Mesendoderm (in vitro differentiated cells): ENCODE data around the gene BAZ2B. TPM values are rescaled to one million over a fixed set of nuclear protein-coding genes. Genes with fewer than 3 reads are reported as not detected.

Source experiments
- DNase-seq: peaks from one replicate; pipeline ENCODE4 v3.0.0; 2013
- H2AK5ac ChIP-seq: 2 replicates; pipeline ENCODE4 v1.6.1; 2013; ENCODE audit warnings: low read length, inconsistent platforms
- H2BK120ac ChIP-seq: 2 replicates; pipeline ENCODE4 v1.6.1; 2013; ENCODE audit warnings: low read depth, mild to moderate bottlenecking, low read length, moderate library complexity, mixed read lengths
- H2BK15ac ChIP-seq: replicated peaks from 2 replicates; pipeline ENCODE4 v1.6.1; 2013; ENCODE audit warnings: low read depth, mild to moderate bottlenecking, moderate library complexity
- H2BK5ac ChIP-seq: 2 replicates; pipeline ENCODE4 v1.6.1; 2013; ENCODE audit warnings: low read length, inconsistent platforms
- H3K18ac ChIP-seq: 2 replicates; pipeline ENCODE4 v1.6.1; 2013; ENCODE audit warnings: mild to moderate bottlenecking, low read length, mixed read lengths
- H3K23ac ChIP-seq: one replicate; pipeline ENCODE4 v1.6.1; 2013; ENCODE audit warnings: low read length
- H3K27ac ChIP-seq: 2 replicates; pipeline ENCODE4 v1.5.1; 2013; ENCODE audit warnings: low read depth, mild to moderate bottlenecking, inconsistent platforms, low read length, moderate library complexity
- H3K27me3 ChIP-seq: 2 replicates; pipeline ENCODE4 v1.6.1; 2013; ENCODE audit warnings: low read length, control low read depth, mild to moderate bottlenecking, inconsistent platforms; ENCODE audit not compliant: insufficient read depth, poor library complexity
- H3K36me3 ChIP-seq: 2 replicates; pipeline ENCODE4 v1.6.1; 2013; ENCODE audit warnings: low read length, inconsistent platforms; ENCODE audit not compliant: control insufficient read depth, insufficient read depth
- H3K4ac ChIP-seq: one replicate; pipeline ENCODE4 v1.6.1; 2013; ENCODE audit warnings: low read depth, mild to moderate bottlenecking, low read length, moderate library complexity
- H3K4me1 ChIP-seq: 2 replicates; pipeline ENCODE4 v1.6.1; 2013; ENCODE audit warnings: low read depth, low read length, inconsistent platforms; ENCODE audit not compliant: control insufficient read depth
- H3K4me2 ChIP-seq: 2 replicates; pipeline ENCODE4 v1.6.1; 2013; ENCODE audit warnings: low read length
- H3K4me3 ChIP-seq: 2 replicates; pipeline ENCODE4 v1.5.1; 2013; ENCODE audit warnings: mild to moderate bottlenecking, low read length
- H3K56ac ChIP-seq: one replicate; pipeline ENCODE4 v1.6.1; 2013; ENCODE audit warnings: low read length
- H3K79me1 ChIP-seq: 2 replicates; pipeline ENCODE4 v1.6.1; 2013; ENCODE audit warnings: low read length, inconsistent platforms
- H3K79me2 ChIP-seq: 2 replicates; pipeline ENCODE4 v1.6.1; 2013; ENCODE audit warnings: mild to moderate bottlenecking, low read length; ENCODE audit not compliant: control insufficient read depth, insufficient read depth
- H3K9ac ChIP-seq: 2 replicates; pipeline ENCODE4 v1.6.1; 2013; ENCODE audit warnings: low read length, inconsistent platforms
- H4K5ac ChIP-seq: one replicate; pipeline ENCODE4 v1.6.1; 2013; ENCODE audit warnings: low read length
- H4K8ac ChIP-seq: one replicate; pipeline ENCODE4 v1.6.1; 2013; ENCODE audit warnings: low read depth, mild to moderate bottlenecking, control low read depth, low read length, moderate library complexity
- WGBS: extraction: QIAGEN DNeasy Blood & Tissue Kit; methylation state at CpG from one replicate; pipeline ENCODE4 v1.1.7; 2013; ENCODE audit warnings: low lambda C conversion rate, missing lambda C conversion rate; ENCODE audit not compliant: insufficient coverage; ENCODE audit errors: extremely low coverage; 5-methylcytosine and 5-hydroxymethylcytosine counted together
- polyA plus RNA-seq, 2 experiments: library from polyadenylated mRNA; stranded (reverse); fragments of 200-250 nt; gene quantifications; one replicate each; pipeline ENCODE4 v1.2.3, GENCODE V29; 2013

The BAZ2B gene, protein sequence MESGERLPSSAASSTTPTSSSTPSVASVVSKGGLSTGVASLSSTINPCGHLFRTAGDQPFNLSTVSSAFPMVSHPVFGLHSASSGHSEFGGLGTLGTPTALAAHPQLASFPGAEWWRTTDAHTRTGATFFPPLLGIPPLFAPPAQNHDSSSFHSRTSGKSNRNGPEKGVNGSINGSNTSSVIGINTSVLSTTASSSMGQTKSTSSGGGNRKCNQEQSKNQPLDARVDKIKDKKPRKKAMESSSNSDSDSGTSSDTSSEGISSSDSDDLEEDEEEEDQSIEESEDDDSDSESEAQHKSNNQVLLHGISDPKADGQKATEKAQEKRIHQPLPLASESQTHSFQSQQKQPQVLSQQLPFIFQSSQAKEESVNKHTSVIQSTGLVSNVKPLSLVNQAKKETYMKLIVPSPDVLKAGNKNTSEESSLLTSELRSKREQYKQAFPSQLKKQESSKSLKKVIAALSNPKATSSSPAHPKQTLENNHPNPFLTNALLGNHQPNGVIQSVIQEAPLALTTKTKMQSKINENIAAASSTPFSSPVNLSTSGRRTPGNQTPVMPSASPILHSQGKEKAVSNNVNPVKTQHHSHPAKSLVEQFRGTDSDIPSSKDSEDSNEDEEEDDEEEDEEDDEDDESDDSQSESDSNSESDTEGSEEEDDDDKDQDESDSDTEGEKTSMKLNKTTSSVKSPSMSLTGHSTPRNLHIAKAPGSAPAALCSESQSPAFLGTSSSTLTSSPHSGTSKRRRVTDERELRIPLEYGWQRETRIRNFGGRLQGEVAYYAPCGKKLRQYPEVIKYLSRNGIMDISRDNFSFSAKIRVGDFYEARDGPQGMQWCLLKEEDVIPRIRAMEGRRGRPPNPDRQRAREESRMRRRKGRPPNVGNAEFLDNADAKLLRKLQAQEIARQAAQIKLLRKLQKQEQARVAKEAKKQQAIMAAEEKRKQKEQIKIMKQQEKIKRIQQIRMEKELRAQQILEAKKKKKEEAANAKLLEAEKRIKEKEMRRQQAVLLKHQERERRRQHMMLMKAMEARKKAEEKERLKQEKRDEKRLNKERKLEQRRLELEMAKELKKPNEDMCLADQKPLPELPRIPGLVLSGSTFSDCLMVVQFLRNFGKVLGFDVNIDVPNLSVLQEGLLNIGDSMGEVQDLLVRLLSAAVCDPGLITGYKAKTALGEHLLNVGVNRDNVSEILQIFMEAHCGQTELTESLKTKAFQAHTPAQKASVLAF (N-terminal part only)
- polyA plus RNA-seq (2013, experiment 1 of 2): 8.0 TPM
- polyA plus RNA-seq (2013, experiment 2 of 2): 7.7 TPM

DNA sequence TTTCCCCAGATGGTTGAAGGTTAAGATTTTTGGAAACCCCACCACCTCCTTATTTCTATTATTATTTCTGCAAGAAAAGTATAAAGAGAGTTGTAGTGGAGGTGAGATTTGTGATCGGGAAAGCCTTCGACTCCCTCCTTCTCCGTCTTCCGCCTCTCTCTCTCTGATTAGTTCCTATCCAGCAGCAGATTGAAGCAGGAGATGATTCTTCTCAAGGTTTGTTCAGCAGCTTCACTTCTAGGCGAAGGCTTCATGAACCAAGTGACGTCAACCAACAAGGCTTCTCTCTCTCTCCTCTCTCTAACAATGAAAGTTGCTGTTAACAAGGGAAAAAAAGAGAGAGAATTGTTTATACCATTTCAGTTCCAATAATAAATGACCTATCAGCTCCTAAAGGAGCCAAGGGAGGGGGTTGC is at the start of gene BAZ2B:
Gene BAZ2B (minus strand): TSS at position 263 of the 416 bp plus-strand sequence. CDS start 137,829 bp downstream, outside the sequence.
- no peaks in the 10 kb centered on the region for H3K36me3 ChIP-seq
- peak within 1 kb of the TSS; percentile 81 for H3K9ac ChIP-seq
- peak within 1 kb of the TSS; percentile 97 for H3K18ac ChIP-seq
- H3K56ac ChIP-seq: peak within 1 kb of the TSS; percentile 99
- H3K4me1 ChIP-seq: no peaks in the 10 kb centered on the region
- peak within 1 kb of the TSS; percentile 85 for H3K4me3 ChIP-seq
- no peak within 1 kb of the TSS for H2AK5ac ChIP-seq
- peak within 1 kb of the TSS; percentile 98 for H3K27ac ChIP-seq
- no peaks in the 10 kb centered on the region for H3K79me1 ChIP-seq
- H3K27me3 ChIP-seq: no peaks in the 10 kb centered on the region
- DNase-seq: peak; percentile 91
- H2BK5ac ChIP-seq: peak within 1 kb of the TSS; percentile 69
- peak within 1 kb of the TSS; percentile 52 for H3K4me2 ChIP-seq
- peak within 1 kb of the TSS; percentile 88 for H2BK120ac ChIP-seq
- no peak within 1 kb of the TSS for H4K5ac ChIP-seq
- no peak within 1 kb of the TSS for H2BK15ac ChIP-seq
- peak within 1 kb of the TSS; percentile 83 for H4K8ac ChIP-seq
- H3K4ac ChIP-seq: peak within 1 kb of the TSS; percentile 83
- WGBS: no CpG with 5 or more reads among the region's 6 CpGs
- peaks cover 3% of the 10 kb centered on the region for H3K79me2 ChIP-seq
- H3K23ac ChIP-seq: peak within 1 kb of the TSS; percentile 82

GRCh38 chr2:159661286-159661685 is 44.9 kb upstream of the BAZ2B start:
- Histone ChIP-seq H2AK5ac (no peak overlapping the region), H3K9ac (no peak overlapping the region), H4K8ac (no peak overlapping the region), H3K23ac (no peak overlapping the region), H3K79me2 (no peaks in the 10 kb centered on the region), H4K5ac (no peak overlapping the region), H3K4me3 (no peak overlapping the region), H2BK120ac (no peak overlapping the region), H2BK15ac (no peak overlapping the region), H3K79me1 (no peaks in the 10 kb centered on the region), H3K27me3 (no peaks in the 10 kb centered on the region), H3K4me1 (no peaks in the 10 kb centered on the region), H3K18ac (no peak overlapping the region), H3K4ac (no peak overlapping the region), H3K56ac (no peak overlapping the region), H2BK5ac (no peak overlapping the region), H3K27ac (no peak overlapping the region), H3K4me2 (no peak overlapping the region), H3K36me3 (no peaks in the 10 kb centered on the region)
- no peak for DNase-seq

DNA sequence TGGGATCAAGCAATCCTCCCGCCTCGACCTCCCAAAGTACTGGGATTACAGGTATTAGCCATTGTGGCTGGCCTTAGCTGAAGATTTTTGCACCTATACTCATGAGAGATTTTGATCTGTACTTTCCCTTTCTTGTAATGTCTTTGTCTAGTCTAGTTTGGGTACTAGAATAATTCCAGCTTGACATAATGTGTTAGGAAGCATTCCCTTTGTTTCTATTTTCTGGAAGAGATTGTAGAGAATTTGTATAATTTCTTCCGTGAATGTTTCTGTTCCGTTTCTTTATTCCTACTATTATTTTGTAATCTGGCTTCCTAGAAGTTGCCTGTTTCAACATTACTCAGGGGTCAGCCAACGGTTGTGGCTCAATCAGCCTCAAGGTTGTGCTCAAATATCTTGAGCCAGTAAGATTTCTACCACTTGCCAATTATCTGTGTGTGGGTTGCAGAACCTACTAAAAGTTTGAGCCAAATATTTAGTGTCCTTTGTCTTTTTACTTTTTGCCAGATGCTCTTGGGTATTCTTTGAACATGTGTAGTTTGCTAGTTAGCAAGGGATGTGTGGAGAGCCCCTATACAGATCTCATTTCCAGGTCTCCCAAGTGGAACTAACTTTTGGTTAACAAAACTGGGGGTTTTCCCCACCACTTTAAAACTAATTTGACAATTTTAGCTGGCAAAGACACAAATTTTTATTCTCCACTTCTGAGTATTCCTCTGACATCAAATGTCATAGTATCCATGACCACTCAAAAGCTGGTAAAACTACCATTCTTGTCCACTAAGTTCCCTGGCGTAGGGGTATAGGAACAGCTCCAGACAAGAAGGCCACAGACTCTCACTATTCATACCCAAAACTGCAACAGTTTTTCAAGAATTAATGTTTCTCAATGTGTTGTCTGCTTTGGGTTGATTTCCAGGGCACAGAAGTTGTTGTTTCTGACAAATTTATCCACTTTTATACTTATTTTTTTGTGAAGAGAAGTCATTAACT is 42.8 kb upstream of the BAZ2B start:
- no peak overlapping the region for H2AK5ac ChIP-seq
- no peak overlapping the region for H3K23ac ChIP-seq
- no peak overlapping the region for H4K5ac ChIP-seq
- H3K4ac ChIP-seq: no peak overlapping the region
- DNase-seq: no peak
- H3K56ac ChIP-seq: no peak overlapping the region
- H3K79me2 ChIP-seq: no peaks in the 10 kb centered on the region
- H3K18ac ChIP-seq: no peak overlapping the region
- H3K27me3 ChIP-seq: no peaks in the 10 kb centered on the region
- H3K27ac ChIP-seq: no peak overlapping the region
- H3K79me1 ChIP-seq: no peaks in the 10 kb centered on the region
- H2BK15ac ChIP-seq: no peak overlapping the region
- WGBS: no CpG with 5 or more reads among the region's 6 CpGs
- H2BK5ac ChIP-seq: no peak overlapping the region
- H4K8ac ChIP-seq: no peak overlapping the region
- H3K4me3 ChIP-seq: no peak overlapping the region
- H3K9ac ChIP-seq: no peak overlapping the region
- no peak overlapping the region for H2BK120ac ChIP-seq
- no peaks in the 10 kb centered on the region for H3K4me1 ChIP-seq
- H3K36me3 ChIP-seq: no peaks in the 10 kb centered on the region
- H3K4me2 ChIP-seq: no peak overlapping the region

- Histone ChIP-seq H2BK5ac (no peak overlapping the region), H2AK5ac (no peak overlapping the region), H3K36me3 (no peaks in the 10 kb centered on the region), H2BK120ac (no peak overlapping the region), H3K4ac (no peak overlapping the region), H4K8ac (no peak overlapping the region), H3K18ac (no peak overlapping the region), H3K4me1 (no peaks in the 10 kb centered on the region), H3K4me3 (no peak overlapping the region), H3K56ac (no peak overlapping the region), H4K5ac (no peak overlapping the region), H3K27ac (no peak overlapping the region), H3K9ac (no peak overlapping the region), H2BK15ac (no peak overlapping the region), H3K79me1 (no peaks in the 10 kb centered on the region), H3K79me2 (no peaks in the 10 kb centered on the region), H3K4me2 (no peak overlapping the region), H3K23ac (no peak overlapping the region), H3K27me3 (no peaks in the 10 kb centered on the region)
- no peak for DNase-seq
- no CpG with 5 or more reads among the region's 2 CpGs for WGBS
Observed at GRCh38 chr2:159653962-159654361, 37.6 kb upstream of the BAZ2B start.

DNA sequence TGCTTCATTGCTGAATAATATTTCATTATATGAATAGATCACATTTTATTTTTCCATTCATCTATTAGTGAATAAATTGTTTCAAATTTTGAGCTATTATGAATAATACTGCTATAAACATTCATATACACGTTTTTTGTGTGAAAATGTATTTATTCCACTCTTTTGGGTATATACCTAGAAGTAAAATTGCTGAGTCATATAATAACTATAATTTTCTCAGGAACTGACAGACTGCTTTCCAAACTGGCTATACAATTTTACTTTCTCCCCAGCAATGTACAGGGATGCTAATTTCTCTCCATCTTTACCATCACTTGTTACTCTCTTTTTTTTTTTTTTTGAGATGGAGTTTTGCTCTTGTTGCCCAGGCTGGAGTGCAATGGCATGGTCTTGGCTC is 35.5 kb upstream of the BAZ2B start:
- no peak overlapping the region for H2BK5ac ChIP-seq
- H3K18ac ChIP-seq: no peak overlapping the region
- H4K8ac ChIP-seq: no peak overlapping the region
- no peak overlapping the region for H2BK120ac ChIP-seq
- H3K36me3 ChIP-seq: no peaks in the 10 kb centered on the region
- WGBS: no CpG with 5 or more reads among the region's 1 CpG
- no peak overlapping the region for H3K4me3 ChIP-seq
- H2BK15ac ChIP-seq: no peak overlapping the region
- H3K79me1 ChIP-seq: no peaks in the 10 kb centered on the region
- no peak overlapping the region for H2AK5ac ChIP-seq
- no peaks in the 10 kb centered on the region for H3K27me3 ChIP-seq
- H3K4me1 ChIP-seq: no peaks in the 10 kb centered on the region
- no peak for DNase-seq
- no peak overlapping the region for H3K4me2 ChIP-seq
- no peak overlapping the region for H3K9ac ChIP-seq
- H3K4ac ChIP-seq: no peak overlapping the region
- no peak overlapping the region for H3K27ac ChIP-seq
- H3K23ac ChIP-seq: no peak overlapping the region
- H3K56ac ChIP-seq: no peak overlapping the region
- H3K79me2 ChIP-seq: no peaks in the 10 kb centered on the region
- H4K5ac ChIP-seq: no peak overlapping the region
